ENCODE measurements around the gene ITPRIP.

ITPRIP gene

GRCh38 chr10:104340111-104340526 lies 1.9 kb upstream of the ITPRIP start:
- no peak for DNase-seq

DNA sequence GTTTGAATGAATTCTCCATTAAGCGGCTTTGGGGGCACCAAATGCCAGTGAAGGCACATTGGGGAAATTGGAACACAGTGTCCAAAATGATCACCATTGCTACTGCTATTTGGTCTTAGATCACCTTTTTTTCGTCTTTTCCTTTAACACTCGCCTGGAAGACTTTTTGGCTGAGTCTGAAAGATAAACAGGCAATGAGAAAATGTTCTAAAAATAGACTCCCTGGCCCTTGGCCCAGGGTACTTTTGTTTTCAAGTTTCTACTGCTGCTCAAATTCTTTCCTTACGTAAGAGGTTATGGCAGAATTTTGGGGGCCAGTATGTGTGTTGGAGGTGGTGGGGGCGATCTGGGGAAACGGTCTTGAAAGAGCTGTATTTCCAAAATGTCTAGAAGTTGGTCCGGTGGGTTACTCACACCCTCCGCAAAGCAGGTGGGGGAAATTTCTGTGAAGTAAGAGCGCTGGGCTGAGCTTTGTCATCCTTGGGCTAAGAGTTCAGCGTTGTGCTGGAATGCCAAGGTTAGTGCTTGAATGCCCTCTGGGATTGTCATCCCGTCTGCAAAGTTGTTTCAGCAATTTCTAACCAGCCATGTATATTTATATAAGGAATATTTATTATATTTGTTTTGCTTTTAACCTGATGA lies 1.3 kb upstream of the ITPRIP start:
- DNase-seq: no peak

DNA sequence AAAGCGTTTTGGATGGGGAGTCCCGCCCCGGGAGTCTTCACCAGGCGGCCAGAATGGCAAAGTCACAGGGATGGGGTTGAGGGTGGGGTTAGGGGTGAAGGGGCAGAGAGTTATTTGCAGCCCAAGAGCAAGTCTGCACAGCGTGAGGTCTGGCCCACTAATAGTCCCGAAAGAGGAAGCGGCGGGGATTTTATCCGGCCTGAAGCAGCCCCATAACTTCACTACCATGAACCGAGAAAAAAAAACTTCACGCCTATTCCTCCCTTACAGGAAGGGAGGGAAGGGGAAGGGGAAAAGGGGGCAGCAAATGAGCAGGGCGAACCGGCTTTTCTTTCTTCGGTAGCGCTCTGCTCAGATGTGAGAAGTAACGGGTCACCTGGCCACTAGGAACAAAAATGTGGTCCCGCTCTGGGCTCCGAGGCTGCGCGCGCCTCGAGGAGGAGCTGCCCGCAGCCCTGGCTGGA lies 712 bp downstream of the ITPRIP start:
- DNase-seq: no peak

DNA sequence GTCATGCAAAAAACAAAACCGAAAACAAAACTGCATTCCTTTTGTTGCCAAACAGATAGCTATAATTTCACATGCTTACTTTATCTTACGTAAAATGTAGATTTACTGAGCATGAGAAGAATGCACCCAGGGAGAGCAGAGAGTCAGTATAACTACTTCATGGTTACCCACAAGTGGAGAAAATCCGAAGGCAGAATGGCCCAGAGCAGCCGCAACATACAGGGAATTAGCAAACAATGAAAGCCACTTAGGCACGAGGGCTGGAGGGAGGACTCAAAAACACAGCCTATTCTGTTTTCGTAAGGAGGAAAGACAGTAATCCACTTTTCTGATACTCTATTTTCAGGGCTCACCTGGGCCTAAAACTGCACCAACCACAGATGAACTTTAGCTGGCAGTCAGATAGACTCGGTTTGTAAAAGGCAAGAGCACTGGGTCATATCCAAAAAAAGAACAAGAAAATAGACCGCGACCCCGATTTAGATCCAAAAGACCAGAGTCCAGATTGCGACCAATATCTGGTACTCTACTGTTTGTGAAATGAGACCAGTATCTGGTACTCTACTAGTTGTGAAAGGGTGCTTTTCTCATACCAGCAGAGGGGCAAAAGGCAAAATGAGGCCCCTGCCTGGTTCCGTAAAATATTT lies 1.3 kb downstream of the ITPRIP start:
- no peak for DNase-seq

GRCh38 chr10:104334965-104335650 lies 3.2 kb downstream of the ITPRIP start:
- DNase-seq: no peak

- no peak for DNase-seq
These were observed 3.7 kb downstream of the ITPRIP start for GRCh38 chr10:104334561-104334960.

GRCh38 chr10:104333728-104334373 lies 4.4 kb downstream of the ITPRIP start:
- no peak for DNase-seq

DNA sequence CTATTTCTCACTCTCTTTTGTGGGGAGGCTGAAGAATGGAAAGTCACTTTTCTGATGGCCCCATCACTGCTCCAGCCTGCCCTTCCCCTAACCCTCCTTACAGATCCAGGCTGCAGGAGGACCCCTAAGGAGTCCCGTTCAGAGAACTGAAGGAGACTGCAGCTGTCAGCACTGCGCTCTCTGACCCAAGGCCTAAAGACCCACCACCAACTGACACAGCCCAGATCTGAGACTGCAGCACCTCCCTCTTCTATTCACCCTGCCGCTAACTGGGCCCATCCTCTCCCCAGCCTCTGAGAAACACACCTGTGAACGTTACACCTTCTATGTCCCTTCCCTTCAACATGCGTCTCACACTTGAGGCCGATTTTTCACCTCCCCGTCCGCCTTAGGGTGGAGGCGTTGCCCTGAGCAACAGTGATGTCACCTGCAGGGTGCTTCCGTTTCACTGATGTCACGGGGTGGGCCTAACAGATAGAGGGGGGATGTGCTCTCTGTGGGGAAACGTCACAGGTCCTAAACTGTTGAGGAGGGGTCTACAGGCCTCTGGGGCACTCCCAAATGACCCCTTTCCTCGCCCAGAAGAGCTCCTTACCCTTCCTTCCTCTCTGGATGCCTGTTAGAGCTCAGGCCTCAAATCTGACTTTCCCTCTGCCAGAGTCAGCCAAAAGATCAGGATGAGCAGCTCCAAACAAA lies 5.1 kb downstream of the ITPRIP start:
- DNase-seq: peak; percentile 35 to 72

DNA sequence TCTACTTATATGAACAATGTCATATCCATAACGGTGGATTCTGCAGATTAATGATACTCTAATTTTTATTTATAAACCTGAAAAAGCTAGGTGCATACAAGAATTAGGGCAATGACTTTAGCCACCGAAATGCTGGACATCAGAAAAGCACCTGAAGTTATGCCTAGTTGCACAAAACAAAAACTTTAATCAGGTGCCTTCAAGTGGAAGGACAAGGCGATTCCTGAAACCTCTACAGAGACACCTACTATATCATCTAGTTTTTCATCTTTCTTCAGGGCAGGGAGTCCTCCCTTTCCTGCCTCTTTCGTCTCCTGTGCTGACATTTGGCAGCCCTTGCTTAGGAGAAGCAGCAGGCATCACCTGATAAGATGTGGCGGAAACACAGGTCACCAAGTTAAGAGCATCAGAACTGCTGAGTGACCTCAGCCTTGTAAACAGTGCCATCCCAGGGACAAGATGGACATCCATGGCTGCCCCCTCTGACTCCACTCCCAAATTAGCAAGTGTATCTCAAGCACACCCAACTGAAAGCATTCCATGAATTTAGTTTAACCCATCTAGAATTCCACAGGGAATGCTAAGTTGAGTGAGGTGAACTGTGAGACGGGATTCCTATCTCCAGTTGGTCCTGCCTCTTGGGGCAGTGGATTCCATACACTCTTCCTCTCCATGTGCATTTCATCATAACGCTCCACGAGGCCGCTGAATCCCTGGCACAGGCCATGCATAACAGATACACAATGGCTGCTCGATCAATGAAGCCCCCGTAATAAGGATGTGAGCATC lies 5.8 kb downstream of the ITPRIP start:
- no peak for DNase-seq

GRCh38 chr10:104331208-104331838 lies 6.9 kb downstream of the ITPRIP start:
- DNase-seq: no peak

- DNase-seq: no peak
These were observed 7.8 kb downstream of the ITPRIP start for GRCh38 chr10:104330168-104331110.

GRCh38 chr10:104329735-104330134 lies 8.5 kb downstream of the ITPRIP start:
- DNase-seq: no peak

GRCh38 chr10:104328896-104329710 lies 9.2 kb downstream of the ITPRIP start:
- DNase-seq: peak; percentile 53 to 89

GRCh38 chr10:104328646-104328895 lies 9.7 kb downstream of the ITPRIP start:
- no peak for DNase-seq

DNA sequence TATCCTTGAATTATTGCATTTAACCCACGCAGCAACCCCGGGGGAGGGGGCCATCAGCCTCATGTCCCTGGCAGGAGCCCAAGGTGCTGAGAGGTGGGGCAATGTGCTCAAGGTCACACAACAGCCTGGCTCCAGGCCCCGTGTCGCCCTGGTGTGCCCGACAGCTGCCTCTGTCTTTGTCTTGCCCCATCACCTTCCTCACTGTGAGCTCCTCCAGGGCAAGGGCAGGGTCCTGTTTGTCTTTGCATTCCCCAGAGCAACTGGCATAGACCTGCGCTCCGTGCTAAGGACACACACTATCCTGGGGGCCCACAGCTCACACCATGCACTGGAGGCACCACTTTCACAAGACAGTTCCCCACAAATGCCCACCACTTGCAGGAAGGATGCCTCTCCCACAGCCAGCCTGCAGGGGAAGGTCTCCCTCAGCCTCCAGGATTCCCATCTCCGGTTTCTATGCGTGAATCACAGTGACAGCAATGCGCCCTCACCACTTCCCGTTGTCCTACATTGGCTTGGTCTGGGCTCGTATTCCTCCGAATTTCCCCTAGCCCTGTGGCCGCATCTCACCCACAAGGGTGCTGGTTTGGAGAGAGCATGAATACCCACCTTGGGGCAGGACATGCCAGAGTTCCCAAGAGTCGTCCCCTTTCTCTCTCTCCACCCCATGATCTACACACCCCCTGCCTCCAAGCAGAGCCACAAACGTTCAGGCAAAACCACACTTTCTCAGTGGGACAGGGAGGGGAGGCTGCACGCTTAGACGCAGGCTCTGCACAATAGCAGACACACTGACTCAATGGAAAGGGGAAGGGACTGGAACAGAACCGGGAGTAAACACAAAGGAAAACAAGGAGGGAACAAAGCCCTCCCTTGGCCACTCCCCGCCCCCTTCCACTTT lies 10.3 kb downstream of the ITPRIP start:
- DNase-seq: no peak

- DNase-seq: no peak
These were observed 11.2 kb downstream of the ITPRIP start for GRCh38 chr10:104326991-104327610.

- no peak for DNase-seq
These were observed 12.5 kb downstream of the ITPRIP start for GRCh38 chr10:104325436-104326435.
